GM23338 (cell line): ENCODE measurements around the gene FRAS1. TPM values are rescaled to one million over a fixed set of nuclear protein-coding genes. Genes with fewer than 3 reads are reported as not detected.

Experiments
- ATAC-seq: fragments of 200-7000 bp; cut with Tn5 transposase; 3 replicates; pipeline ENCODE4 v1.9.1; 2020
- DNase-seq: peaks from one replicate; pipeline ENCODE4 v3.0.0-alpha.2; 2015; ENCODE audit warnings: low spot score
- H2AFZ ChIP-seq: fragments of 200-600 bp; sonication (generic); 2 replicates; pipeline ENCODE4 v1.8.0; 2016; ENCODE audit warnings: antibody characterized with exemption, mild to moderate bottlenecking, moderate library complexity
- H3F3A ChIP-seq: fragments of 200-600 bp; sonication (generic); replicated peaks from 2 replicates; pipeline ENCODE4 v1.8.0; 2017; ENCODE audit warnings: antibody characterized with exemption, mixed run types, low read depth
- H3K27ac ChIP-seq: fragments of 200-600 bp; sonication (generic); 2 replicates; pipeline ENCODE4 v1.6.1; 2016; ENCODE audit warnings: low read depth
- H3K27me3 ChIP-seq: fragments of 200-600 bp; sonication (generic); 2 replicates; pipeline ENCODE4 v1.8.0; 2016; ENCODE audit warnings: mild to moderate bottlenecking, mixed run types, moderate library complexity; ENCODE audit not compliant: insufficient read depth
- H3K36me3 ChIP-seq: fragments of 200-600 bp; sonication (generic); 2 replicates; pipeline ENCODE4 v1.8.0; 2016; ENCODE audit warnings: mild to moderate bottlenecking; ENCODE audit not compliant: insufficient read depth
- H3K4me1 ChIP-seq: fragments of 200-600 bp; sonication (generic); 2 replicates; pipeline ENCODE4 v1.8.0; 2016; ENCODE audit warnings: mild to moderate bottlenecking, moderate library complexity; ENCODE audit not compliant: insufficient read depth
- H3K4me2 ChIP-seq: fragments of 200-600 bp; sonication (generic); 2 replicates; pipeline ENCODE4 v1.7.1; 2017; ENCODE audit warnings: mixed run types
- H3K4me3 ChIP-seq: fragments of 200-600 bp; sonication (generic); 2 replicates; pipeline ENCODE4 v1.6.1; 2016; ENCODE audit warnings: mixed run types
- H3K79me2 ChIP-seq: fragments of 200-600 bp; sonication (generic); replicated peaks from 2 replicates; pipeline ENCODE4 v1.8.0; 2017; ENCODE audit warnings: mild to moderate bottlenecking; ENCODE audit not compliant: insufficient read depth
- H3K9me2 ChIP-seq: fragments of 200-600 bp; sonication (generic); 2 replicates; pipeline ENCODE4 v1.8.0; 2017; ENCODE audit not compliant: insufficient read depth
- H4K20me1 ChIP-seq: fragments of 200-600 bp; sonication (generic); replicated peaks from 2 replicates; pipeline ENCODE4 v1.8.0; 2017; ENCODE audit warnings: mild to moderate bottlenecking; ENCODE audit not compliant: insufficient read depth
- H3K27ac Mint-ChIP-seq: 2 replicates; pipeline ENCODE4 v1.8.0; 2020; ENCODE audit warnings: inconsistent platforms, mild to moderate bottlenecking, moderate library complexity, mixed read lengths
- H3K27me3 Mint-ChIP-seq: 3 replicates; pipeline ENCODE4 v1.8.0; 2022; ENCODE audit warnings: low read depth, mild to moderate bottlenecking, moderate library complexity, mixed read lengths, inconsistent platforms; ENCODE audit not compliant: insufficient read depth, poor library complexity
- H3K36me3 Mint-ChIP-seq: 3 replicates; pipeline ENCODE4 v1.8.0; 2021; ENCODE audit warnings: low read depth, mild to moderate bottlenecking, inconsistent platforms, moderate library complexity, mixed read lengths
- H3K4me1 Mint-ChIP-seq: 3 replicates; pipeline ENCODE4 v1.8.0; 2020; ENCODE audit warnings: mild to moderate bottlenecking, inconsistent platforms, mixed read lengths
- H3K4me3 Mint-ChIP-seq: 3 replicates; pipeline ENCODE4 v1.8.0; 2021; ENCODE audit warnings: moderate library complexity, mild to moderate bottlenecking, inconsistent platforms, mixed read lengths
- H3K9me3 Mint-ChIP-seq: 3 replicates; pipeline ENCODE4 v1.8.0; 2020; ENCODE audit warnings: moderate library complexity, mild to moderate bottlenecking, inconsistent platforms, mixed read lengths
- CREB1 ChIP-seq: fragments of 250-450 bp; sonication (Bioruptor Pico); IDR thresholded peaks from 2 replicates; pipeline ENCODE4 v1.5.0; 2020; ENCODE audit warnings: low read depth, mild to moderate bottlenecking, moderate library complexity
- CTCF ChIP-seq, 2 experiments: fragments of 200-600 bp in 1 of 2; sonication (generic) in 1 of 2; conservative IDR thresholded peaks; 2 replicates each; pipeline versions ENCODE4 v1.5.1 to v1.6.1; 2016 to 2017; ENCODE audit warnings: antibody characterized with exemption in 2 of 2, low read depth in 2 of 2, mild to moderate bottlenecking in 2 of 2, moderate library complexity in 1 of 2
- ETS1 ChIP-seq: IDR thresholded peaks from 2 replicates; pipeline ENCODE4 v1.6.1; 2016; ENCODE audit warnings: antibody characterized with exemption
- EZH2 ChIP-seq: fragments of 200-600 bp; sonication (generic); IDR thresholded peaks from one replicate; pipeline ENCODE4 v1.8.0; 2017; ENCODE audit warnings: antibody characterized with exemption, mild to moderate bottlenecking, low read depth; ENCODE audit not compliant: unreplicated experiment
- EZH2phosphoT487 ChIP-seq: fragments of 200-600 bp; sonication (generic); IDR thresholded peaks from one replicate; pipeline ENCODE4 v1.8.1; 2018; ENCODE audit warnings: antibody characterized with exemption; ENCODE audit not compliant: unreplicated experiment
- JUNB ChIP-seq: IDR thresholded peaks from one replicate; pipeline ENCODE4 v1.6.1; 2016; ENCODE audit warnings: antibody characterized with exemption; ENCODE audit not compliant: unreplicated experiment
- NANOG ChIP-seq: IDR thresholded peaks from 2 replicates; pipeline ENCODE4 v1.6.1; 2016; ENCODE audit warnings: antibody characterized with exemption, borderline replicate concordance
- REST ChIP-seq: IDR thresholded peaks from one replicate; pipeline ENCODE4 v1.6.1; 2018; ENCODE audit warnings: antibody characterized with exemption; ENCODE audit not compliant: unreplicated experiment
- STAT1 ChIP-seq: IDR thresholded peaks from one replicate; pipeline ENCODE4 v1.6.1; 2016; ENCODE audit warnings: antibody characterized with exemption; ENCODE audit not compliant: unreplicated experiment
- ZNF114 ChIP-seq: fragments of 250-450 bp; sonication (Bioruptor Pico); IDR thresholded peaks from 2 replicates; pipeline ENCODE4 v1.5.0; 2020; ENCODE audit warnings: mild to moderate bottlenecking, moderate library complexity
- ZNF462 ChIP-seq: fragments of 250-450 bp; sonication (Bioruptor Pico); IDR thresholded peaks from 2 replicates; pipeline ENCODE4 v1.5.0; 2020; ENCODE audit warnings: mild to moderate bottlenecking, moderate library complexity
- polyA plus RNA-seq: library from polyadenylated mRNA; unstranded; fragments of >200 nt; fragmentation: Nextera tagmentation; extraction: Ambion mirVana; gene quantifications from 2 replicates; pipeline ENCODE4 v1.2.1, GENCODE V29; 2016
- total RNA-seq: library from RNA; depleted of rRNA; stranded (reverse); fragments of >200 nt; shearing (Covaris generic); gene quantifications from 2 replicates; pipeline ENCODE4 v1.2.3, GENCODE V29; 2014

The FRAS1 gene
- total and polyA plus RNA-seq, 2 experiments from 2014 or later, result 12.4 to 108 TPM

- Mint-ChIP-seq H3K9me3 (no peaks in the 10 kb centered on the region), H3K4me1 (peaks cover 36% of the 10 kb centered on the region), H3K36me3 (peaks cover 43% of the 10 kb centered on the region), H3K27me3 (peaks cover 3% of the 10 kb centered on the region), H3K27ac (no peak overlapping the region), H3K4me3 (no peak overlapping the region)
- Histone ChIP-seq H3K9me2 (no peaks in the 10 kb centered on the region), H3K4me2 (no peak overlapping the region), H3K36me3 (peaks cover 23% of the 10 kb centered on the region; the same call in 1 of the 2 replicates), H3K27ac (no peak overlapping the region), H3K4me1 (peaks cover 22% of the 10 kb centered on the region), H2AFZ (no peak overlapping the region), H4K20me1 (no peaks in the 10 kb centered on the region), H3F3A (0 out of 2 replicates have a peak, but pooled peaks cover 3% of the 10 kb centered on the region), H3K4me3 (no peak overlapping the region), H3K79me2 (no peaks in the 10 kb centered on the region), H3K27me3 (no peaks in the 10 kb centered on the region)
- no peak for DNase-seq
- no peak for ATAC-seq
- TF ChIP-seq REST (no peak), NANOG (no peak), STAT1 (no peak), ZNF114 (CRISPR knock-in tag) (no peak), CREB1 (CRISPR knock-in tag) (no peak), CTCF (conservative IDR thresholded peaks at IDR 0.05; ENCODE audit: low read depth in 2 of 2) (no peak), ETS1 (no peak), ZNF462 (CRISPR knock-in tag) (no peak), EZH2 (no peak), EZH2phosphoT487 (no peak), JUNB (no peak)
These were observed 315.3 kb downstream of the FRAS1 start for GRCh38 chr4:78372355-78372988.
